CD4-positive, alpha-beta T cell (primary cell): ENCODE results near the gene FOXL2NB. TPM values are rescaled to one million over a fixed set of nuclear protein-coding genes. Genes with fewer than 3 reads are reported as not detected.

Experiments used
- ATAC-seq: fragments of 200-7000 bp; cut with Tn5 transposase; one replicate; pipeline ENCODE4 v1.10.0; 2022; ENCODE audit warnings: mild to moderate bottlenecking; ENCODE audit not compliant: poor library complexity
- CTCF ChIA-PET: fragments of 350-600 bp; sonication (Branson Sonifier 250); formaldehyde crosslinking; loops from one replicate; lab custom pipeline; 2021; ENCODE audit warnings: antibody characterized with exemption, inconsistent platforms; lab: Charles Lee
- POLR2A ChIA-PET: fragments of 350-600 bp; sonication (Branson Sonifier 250); formaldehyde crosslinking; loops from one replicate; lab custom pipeline; 2021; ENCODE audit warnings: antibody characterized with exemption, inconsistent platforms; lab: Charles Lee
- DNase-seq, 14 experiments: peaks; one replicate each; pipeline ENCODE4 v3.0.0-alpha.2; 2013 to 2020; ENCODE audit warnings: mixed read lengths in 2 of 14
- H3K27ac ChIP-seq, 2 donors: one replicate each; pipeline versions ENCODE4 v1.5.1 to v1.7.0; 2013; ENCODE audit warnings: low read length in 2 of 2, low read depth in 1 of 2, mild to moderate bottlenecking in 1 of 2
- H3K27me3 ChIP-seq, 2 experiments: 1 replicate in 1 of 2; 2 replicates in 1 of 2; pipeline versions ENCODE4 v1.6.1 to v1.7.0; 2013; ENCODE audit warnings: low read length in 2 of 2, control low read depth in 1 of 2, mild to moderate bottlenecking in 1 of 2, moderate library complexity in 1 of 2; ENCODE audit not compliant: insufficient read depth in 2 of 2, control insufficient read depth in 1 of 2
- H3K36me3 ChIP-seq: one replicate; pipeline ENCODE4 v1.6.1; 2013; ENCODE audit warnings: low read length, control low read depth; ENCODE audit not compliant: insufficient read depth
- H3K4me1 ChIP-seq: one replicate; pipeline ENCODE4 v1.6.1; 2013; ENCODE audit warnings: low read length, control low read depth; ENCODE audit not compliant: insufficient read depth
- H3K4me3 ChIP-seq: one replicate; pipeline ENCODE4 v1.5.1; 2013; ENCODE audit warnings: mild to moderate bottlenecking, low read length, moderate library complexity
- H3K9me3 ChIP-seq, 2 experiments: 1 replicate in 1 of 2; 2 replicates in 1 of 2; pipeline versions ENCODE4 v1.6.1 to v1.7.0; 2013; ENCODE audit warnings: low read length in 2 of 2, mild to moderate bottlenecking in 2 of 2, control low read depth in 1 of 2, moderate library complexity in 1 of 2; ENCODE audit not compliant: control insufficient read depth in 1 of 2, insufficient read depth in 1 of 2
- H3K27ac Mint-ChIP-seq: one replicate; pipeline ENCODE4 v1.8.0; 2020; ENCODE audit warnings: mixed read lengths
- H3K27me3 Mint-ChIP-seq: one replicate; pipeline ENCODE4 v1.8.0; 2021; ENCODE audit warnings: mixed read lengths
- H3K36me3 Mint-ChIP-seq: one replicate; pipeline ENCODE4 v1.8.0; 2021; ENCODE audit warnings: low read depth, mixed read lengths
- H3K4me1 Mint-ChIP-seq: one replicate; pipeline ENCODE4 v1.8.0; 2021; ENCODE audit warnings: low read depth, mixed read lengths
- H3K4me3 Mint-ChIP-seq: one replicate; pipeline ENCODE4 v1.8.0; 2020; ENCODE audit warnings: mild to moderate bottlenecking, mixed read lengths
- H3K9me3 Mint-ChIP-seq: one replicate; pipeline ENCODE4 v1.8.0; 2020; ENCODE audit warnings: mixed read lengths
- CTCF ChIP-seq: fragments of 200-600 bp; IDR thresholded peaks from one replicate; pipeline ENCODE4 v1.8.0; 2022; ENCODE audit warnings: antibody characterized with exemption, mild to moderate bottlenecking
- intact Hi-C, 2 experiments: fragments of 100-400 bp; cut with DNase I in 1 of 2; cut with micrococcal nuclease in 1 of 2; formaldehyde crosslinking; loops; one replicate each; pipeline versions ENCODE4 v1.15.1 to v1.9.0; 2023 to 2025; cut with DNase I, micrococcal nuclease
- total RNA-seq, 174 experiments: library from RNA in 2 of 174; stranded (reverse) in 2 of 174; gene quantifications; one replicate each; pipeline ENCODE4 v1.2.3 and lab custom pipeline; 2021 to 2026

The FOXL2NB gene
- total RNA-seq, 2 experiments from 2014 or later, result not detected

GRCh38 chr3:138974462-138974861, 27.4 kb downstream of the FOXL2NB start:
- H3K27me3 ChIP-seq, result peaks cover 5 to 7% of the 10 kb centered on the region in 2 experiments
- POLR2A ChIA-PET, result no interaction called here
- H3K36me3 ChIP-seq, result no peaks in the 10 kb centered on the region
- Mint-ChIP-seq H3K27me3 (peaks cover 29% of the 10 kb centered on the region), H3K27ac (no peak overlapping the region), H3K36me3 (no peaks in the 10 kb centered on the region), H3K9me3 (no peaks in the 10 kb centered on the region), H3K4me3 (no peak overlapping the region), H3K4me1 (no peaks in the 10 kb centered on the region)
- no peak for DNase-seq
- no peak overlapping the region for H3K4me3 ChIP-seq
- no peak for ATAC-seq
- no peaks in the 10 kb centered on the region for H3K9me3 ChIP-seq
- intact Hi-C loops, result no loop called here
- no peaks in the 10 kb centered on the region for H3K4me1 ChIP-seq
- no peak for TF ChIP-seq CTCF
- no peak overlapping the region for H3K27ac ChIP-seq
- CTCF ChIA-PET, result interaction anchor here (0.6 kb wide), 1 partner anchor 10 kb away, joined by 3 read pairs; no protein-coding TSS in a partner anchor

GRCh38 chr3:138975351-138975750, 28.3 kb downstream of the FOXL2NB start:
- Mint-ChIP-seq H3K27me3 (peaks cover 22% of the 10 kb centered on the region), H3K4me1 (no peaks in the 10 kb centered on the region), H3K27ac (no peak overlapping the region), H3K36me3 (no peaks in the 10 kb centered on the region), H3K4me3 (no peak overlapping the region), H3K9me3 (no peaks in the 10 kb centered on the region)
- DNase-seq, result no peak
- H3K27ac ChIP-seq, result no peak overlapping the region
- CTCF ChIA-PET, result no interaction called here
- H3K9me3 ChIP-seq, result no peaks in the 10 kb centered on the region
- no peaks in the 10 kb centered on the region for H3K36me3 ChIP-seq
- POLR2A ChIA-PET, result no interaction called here
- no peak for TF ChIP-seq CTCF
- no peak overlapping the region for H3K4me3 ChIP-seq
- H3K27me3 ChIP-seq, result peaks cover 5 to 7% of the 10 kb centered on the region in 2 experiments
- intact Hi-C loops, result no loop called here
- ATAC-seq, result no peak
- no peaks in the 10 kb centered on the region for H3K4me1 ChIP-seq

- intact Hi-C loops, result no loop called here
- Histone ChIP-seq H3K9me3 (no peaks in the 10 kb centered on the region), H3K27me3 (peaks cover 5 to 7% of the 10 kb centered on the region in 2 experiments), H3K36me3 (no peaks in the 10 kb centered on the region), H3K27ac (no peak overlapping the region), H3K4me1 (no peaks in the 10 kb centered on the region), H3K4me3 (no peak overlapping the region)
- ATAC-seq (no peak), DNase-seq (no peak)
- CTCF ChIA-PET, result no interaction called here
- Mint-ChIP-seq H3K4me1 (no peaks in the 10 kb centered on the region), H3K27me3 (peaks cover 15% of the 10 kb centered on the region), H3K4me3 (no peak overlapping the region), H3K36me3 (no peaks in the 10 kb centered on the region), H3K27ac (no peak overlapping the region), H3K9me3 (no peaks in the 10 kb centered on the region)
- no peak for TF ChIP-seq CTCF
- POLR2A ChIA-PET, result no interaction called here
Measured at GRCh38 chr3:138976047-138976446, 29.0 kb downstream of the FOXL2NB start.
